Endothelial cell of umbilical vein (primary cell): ENCODE measurements around the gene AXIN2. TPM values are rescaled to one million over a fixed set of nuclear protein-coding genes. Genes with fewer than 3 reads are reported as not detected.

Source experiments
- BruUV-seq: library from RNA; stranded (reverse); fragments of 400-500 nt; replicated peaks from 2 replicates; lab custom pipeline; 2021; lab: Mats Ljungman, UMichigan
- CTCF ChIA-PET: fragments of 300-600, 350-600 bp; sonication (Branson Sonifier 250); formaldehyde crosslinking; loops from one replicate; lab custom pipeline; 2021; ENCODE audit warnings: antibody characterized with exemption, inconsistent platforms; lab: Charles Lee
- POLR2A ChIA-PET: fragments of 300-600, 350-600 bp; sonication (Branson Sonifier 250); formaldehyde crosslinking; loops from one replicate; lab custom pipeline; 2021; ENCODE audit warnings: antibody characterized with exemption, inconsistent platforms; lab: Charles Lee
- DNase-seq: peaks from one replicate; pipeline ENCODE4 v3.0.0-alpha.2; 2011; ENCODE audit warnings: low read depth, low spot score
- FAIRE-seq: peaks from 2 replicates; lab custom pipeline; 2011; peaks lifted over from hg19 to GRCh38; lab: Jason Lieb, UNC
- H2AFZ ChIP-seq: 2 replicates; pipeline ENCODE4 v1.6.0; 2012; ENCODE audit warnings: low read depth, low read length, control low read depth, inconsistent platforms
- H3K27ac ChIP-seq: 2 replicates; pipeline ENCODE4 v1.5.1; 2011; ENCODE audit warnings: low read depth, mild to moderate bottlenecking, control low read depth, low read length, moderate library complexity; ENCODE audit not compliant: insufficient read depth
- H3K27me3 ChIP-seq, 2 experiments: 2 replicates each; pipeline versions ENCODE4 v1.6.0 to v1.6.1; 2011; ENCODE audit warnings: low read length in 2 of 2, mixed read lengths in 1 of 2; ENCODE audit not compliant: control insufficient read depth in 2 of 2, insufficient read depth in 2 of 2
- H3K36me3 ChIP-seq, 2 experiments: 2 replicates in 1 of 2; 3 replicates in 1 of 2; pipeline ENCODE4 v1.5.1; 2011; ENCODE audit warnings: low read length in 2 of 2, mild to moderate bottlenecking in 1 of 2, moderate library complexity in 1 of 2; ENCODE audit not compliant: control insufficient read depth in 2 of 2, insufficient read depth in 2 of 2; ENCODE audit errors: extremely low read depth in 1 of 2
- H3K4me1 ChIP-seq: 3 replicates; pipeline ENCODE4 v1.5.1; 2011; ENCODE audit warnings: mild to moderate bottlenecking, low read length; ENCODE audit not compliant: control insufficient read depth, insufficient read depth; ENCODE audit errors: extremely low read depth
- H3K4me2 ChIP-seq: 2 replicates; pipeline ENCODE4 v1.6.1; 2011; ENCODE audit warnings: low read length, control low read depth, mixed read lengths; ENCODE audit not compliant: insufficient read depth
- H3K4me3 ChIP-seq, 3 experiments: fragments of 200-600 bp in 1 of 3; sonication (generic), shearing (Covaris generic) in 1 of 3; replicated peaks in 1 of 3; 2 replicates each; pipeline ENCODE4 v1.5.1; 2011 to 2016; ENCODE audit warnings: control low read depth in 3 of 3, low read length in 3 of 3, mild to moderate bottlenecking in 2 of 3, inconsistent platforms in 1 of 3, low read depth in 1 of 3, moderate library complexity in 1 of 3; ENCODE audit not compliant: insufficient read depth in 1 of 3
- H3K79me2 ChIP-seq: 2 replicates; pipeline ENCODE4 v1.6.0; 2012; ENCODE audit warnings: low read length, inconsistent platforms; ENCODE audit not compliant: control insufficient read depth, insufficient read depth
- H3K9ac ChIP-seq: replicated peaks from 2 replicates; pipeline ENCODE3; 2011; ENCODE audit warnings: low read length, control low read depth; ENCODE audit not compliant: insufficient read depth; ENCODE audit errors: extremely low read depth
- H3K9me1 ChIP-seq: replicated peaks from 3 replicates; pipeline ENCODE4 v1.6.0; 2011; ENCODE audit warnings: mild to moderate bottlenecking, low read length; ENCODE audit not compliant: control insufficient read depth, insufficient read depth; ENCODE audit errors: extremely low read depth
- H3K9me3 ChIP-seq: replicated peaks from 2 replicates; pipeline ENCODE4 v1.5.1; 2012; ENCODE audit warnings: low read length, inconsistent platforms; ENCODE audit not compliant: control insufficient read depth, insufficient read depth
- H4K20me1 ChIP-seq: replicated peaks from 2 replicates; pipeline ENCODE3; 2011; ENCODE audit warnings: mild to moderate bottlenecking, low read length; ENCODE audit not compliant: control insufficient read depth, insufficient read depth; ENCODE audit errors: extremely low read depth
- CTCF ChIP-seq, 2 donors: IDR thresholded peaks; 1 replicate in 1 of 2; 2 replicates in 1 of 2; pipeline ENCODE4 v1.5.1; 2011; ENCODE audit warnings: low read length in 2 of 2, mild to moderate bottlenecking in 2 of 2, moderate library complexity in 2 of 2, control low read depth in 1 of 2, inconsistent platforms in 1 of 2, low read depth in 1 of 2; ENCODE audit not compliant: insufficient read depth in 1 of 2; ENCODE audit errors: extremely low read depth in 1 of 2
- EZH2 ChIP-seq: IDR thresholded peaks from 2 replicates; pipeline ENCODE4 v1.6.1; 2012; ENCODE audit warnings: borderline replicate concordance, low read depth, mild to moderate bottlenecking, moderate library complexity, low read length, inconsistent platforms; ENCODE audit not compliant: severe bottlenecking
- FOS ChIP-seq: IDR thresholded peaks from 2 replicates; pipeline ENCODE4 v1.6.1; 2011; ENCODE audit warnings: mild to moderate bottlenecking, low read length, moderate library complexity, borderline replicate concordance; ENCODE audit not compliant: insufficient read depth
- GATA2 ChIP-seq: IDR thresholded peaks from 2 replicates; pipeline ENCODE4 v1.7.0; 2011; ENCODE audit warnings: low read depth, mild to moderate bottlenecking, moderate library complexity, mixed read lengths, low read length; ENCODE audit not compliant: insufficient read length, insufficient read depth
- JUN ChIP-seq: IDR thresholded peaks from 2 replicates; pipeline ENCODE4 v1.6.1; 2011; ENCODE audit warnings: borderline replicate concordance, low read depth; ENCODE audit not compliant: insufficient read length, insufficient read depth
- MAX ChIP-seq: IDR thresholded peaks from 2 replicates; pipeline ENCODE4 v1.6.1; 2011; ENCODE audit not compliant: insufficient read depth, insufficient read length
- MYC ChIP-seq: IDR thresholded peaks from one replicate; pipeline ENCODE4 v1.6.1; 2011; ENCODE audit warnings: mild to moderate bottlenecking, low read depth, low read length
- POLR2A ChIP-seq: IDR thresholded peaks from 2 replicates; pipeline ENCODE4 v1.6.1; 2012; ENCODE audit warnings: low read depth, mild to moderate bottlenecking, control low read depth, low read length
- POLR2AphosphoS5 ChIP-seq: IDR thresholded peaks from 2 replicates; pipeline ENCODE4 v1.6.1; 2012; ENCODE audit warnings: low read depth, mild to moderate bottlenecking, control low read depth, low read length, moderate library complexity; ENCODE audit not compliant: insufficient read depth
- dilution Hi-C: fragments of 300-500 bp; cut with MboI; formaldehyde crosslinking; loops from one replicate; pipeline ENCODE4 v1.15.0; 2019; ENCODE audit warnings: low sequenced_read_pairs; ENCODE audit not compliant: extremely low pct_ligation_motif_present
- intact Hi-C: fragments of 100-400 bp; cut with micrococcal nuclease; formaldehyde crosslinking; loops from one replicate; pipeline ENCODE4 v1.10.0; 2022
- polyA plus RNA-seq, 4 experiments: library from polyadenylated mRNA; depleted of rRNA in 3 of 4; stranded (reverse) in 3 of 4; unstranded in 1 of 4; fragments of >200 nt; gene quantifications; 2 replicates each; pipeline versions ENCODE4 v1.2.1 to v1.2.3, GENCODE V29; 2011 to 2012; ENCODE audit warnings: missing spikeins in 1 of 4
- total RNA-seq: library from RNA; stranded (reverse); gene quantifications from 2 replicates; pipeline ENCODE4 v1.2.3, GENCODE V29; 2021

Gene AXIN2
- total and polyA plus RNA-seq, 2 donors (not counting 3 experiments of a cell fraction or from before 2014, with no cell fraction given): 1.3 to 3.0 TPM

- dilution Hi-C loops: no loop called here
- DNase-seq: no peak
- H3K36me3 ChIP-seq: peaks cover 0 to 4% of the 10 kb centered on the region in 2 experiments
- no peaks in the 10 kb centered on the region for H3K9me3 ChIP-seq
- H3K27ac ChIP-seq: no peak overlapping the region
- CTCF ChIA-PET: no interaction called here
- no peaks in the 10 kb centered on the region for H4K20me1 ChIP-seq
- no peak overlapping the region for H3K9ac ChIP-seq
- no peak overlapping the region for H3K4me2 ChIP-seq
- no peak for FAIRE-seq
- no peaks in the 10 kb centered on the region for H3K9me1 ChIP-seq
- no peak overlapping the region for H2AFZ ChIP-seq
- POLR2A ChIA-PET: no interaction called here
- TF ChIP-seq GATA2 (no peak), POLR2AphosphoS5 (no peak), MYC (no peak), CTCF (IDR thresholded peaks at IDR 0.05; ENCODE audit: extremely low read depth in 1 of 2, insufficient read depth in 1 of 2, low read depth in 1 of 2, low read length in 2 of 2) (no peak), JUN (no peak), POLR2A (no peak), EZH2 (no peak), FOS (no peak), MAX (no peak)
- H3K4me3 ChIP-seq: no peak overlapping the region
- no peaks in the 10 kb centered on the region for H3K79me2 ChIP-seq
- BruUV-seq: no TSS peak
- no peaks in the 10 kb centered on the region for H3K27me3 ChIP-seq
- intact Hi-C loops: no loop called here
- H3K4me1 ChIP-seq: no peaks in the 10 kb centered on the region
These were observed 24.1 kb downstream of the AXIN2 start for GRCh38 chr17:65537343-65537844.
